NCI-H524 treated with DMSO at 0.1 percent for 48 hours (cell line): Measurements from ENCODE around the gene SND1.
A peak's percentile ranks its signal among the peaks of the same experiment; 100 is the strongest.

Source experiments
- DNase-seq: peaks from one replicate; lab custom pipeline; 2025; lab: John Stamatoyannopoulos, UW

Gene SND1

DNA sequence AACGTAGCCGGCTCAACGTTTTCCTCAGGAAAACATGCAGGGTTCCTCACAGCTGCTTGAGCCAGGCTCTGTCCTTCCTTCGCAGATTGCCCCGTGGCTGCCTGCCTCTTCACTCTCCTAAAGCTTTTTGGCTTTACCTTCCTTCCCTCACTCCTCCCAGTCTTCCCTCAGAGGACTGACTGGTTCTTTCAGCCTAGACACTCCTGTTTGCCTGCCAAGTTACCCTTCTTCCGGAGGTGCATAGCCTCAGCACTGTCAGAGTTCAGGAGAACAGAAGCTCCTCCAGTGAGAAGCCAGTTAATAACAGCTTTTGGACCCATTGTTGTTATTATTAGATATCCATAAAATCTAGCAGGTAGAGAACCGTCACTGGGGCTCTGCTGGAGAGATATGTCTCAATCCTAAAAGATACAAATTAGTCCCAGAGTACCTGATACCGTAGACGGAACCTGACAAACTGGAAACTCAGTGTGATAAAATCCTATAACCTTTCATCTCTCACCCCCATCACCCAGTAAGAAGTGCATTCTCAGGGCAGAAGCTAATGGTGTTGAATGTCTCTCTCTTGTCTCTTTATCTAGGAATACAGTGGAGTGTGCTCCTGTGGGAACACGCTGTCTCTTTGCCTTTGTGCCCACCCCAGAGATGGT is 79.6 kb downstream of the SND1 start:
- DNase-seq: no peak

GRCh38 chr7:127732306-127732705 is 80.3 kb downstream of the SND1 start:
- DNase-seq: no peak

DNA sequence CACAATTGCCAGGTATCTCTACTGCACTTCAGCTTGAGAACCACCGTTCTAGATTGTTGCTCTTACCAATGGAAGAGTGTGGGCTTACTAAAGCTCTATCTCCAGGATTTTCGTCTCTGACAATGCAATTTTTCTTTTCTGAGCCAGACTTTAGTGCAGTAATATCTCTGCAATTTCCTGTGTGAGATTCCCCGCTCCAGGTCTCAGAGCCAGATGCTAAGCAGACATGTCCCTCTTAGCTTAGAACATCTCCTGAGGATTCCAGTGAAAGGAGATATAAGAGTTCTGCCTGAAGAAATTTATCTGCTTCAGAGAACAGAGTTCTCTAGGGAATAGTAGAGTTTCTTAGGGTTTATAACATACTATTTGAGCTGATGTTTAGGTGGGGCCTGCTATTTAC is 82.0 kb downstream of the SND1 start:
- no peak for DNase-seq

GRCh38 chr7:127736511-127736910 is 84.5 kb downstream of the SND1 start:
- no peak for DNase-seq

DNA sequence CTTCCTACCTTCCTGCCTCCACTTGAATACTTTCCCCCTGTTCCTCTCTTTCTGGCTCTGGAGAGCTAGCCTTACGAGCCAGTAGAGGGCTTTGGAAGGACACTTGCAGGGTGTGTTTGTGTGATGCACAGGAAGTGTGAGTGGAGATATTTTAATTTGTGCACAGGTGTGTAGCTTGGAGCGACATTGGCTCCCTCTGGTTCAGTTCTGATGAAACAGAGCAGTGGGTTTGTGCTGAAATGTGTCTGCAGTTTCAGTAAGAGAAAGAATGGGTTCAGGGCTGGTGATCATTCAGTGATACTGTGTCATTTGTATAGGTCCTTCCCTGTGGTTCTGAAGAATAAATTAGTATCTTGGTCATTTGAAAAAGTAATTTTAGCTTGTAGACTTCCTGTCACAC is 86.9 kb downstream of the SND1 start:
- DNase-seq: no peak

GRCh38 chr7:127741764-127742375 is 89.9 kb downstream of the SND1 start:
- DNase-seq: no peak

- no peak for DNase-seq
Measured at GRCh38 chr7:127745445-127745844, 93.5 kb downstream of the SND1 start.

DNA sequence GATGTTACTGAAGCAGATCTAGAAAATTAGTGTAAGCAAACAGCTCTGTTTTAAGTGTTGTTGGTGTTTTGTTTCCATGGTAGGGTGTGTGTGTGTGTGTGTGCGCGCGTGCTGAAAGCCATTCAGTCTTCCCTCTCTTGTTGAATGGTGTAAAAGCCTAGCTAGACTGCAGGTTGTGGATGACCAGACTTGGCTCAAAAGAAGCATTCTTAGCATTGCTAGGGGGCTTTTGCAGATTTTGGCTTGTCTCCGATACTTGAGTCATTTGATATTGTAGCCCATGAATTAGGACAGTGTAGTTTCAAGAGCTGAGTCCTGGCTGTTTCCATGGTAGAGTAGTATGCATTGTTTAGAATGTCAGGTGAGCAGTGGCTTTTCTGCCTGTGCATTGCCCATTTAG is 99.1 kb downstream of the SND1 start:
- no peak for DNase-seq

DNA sequence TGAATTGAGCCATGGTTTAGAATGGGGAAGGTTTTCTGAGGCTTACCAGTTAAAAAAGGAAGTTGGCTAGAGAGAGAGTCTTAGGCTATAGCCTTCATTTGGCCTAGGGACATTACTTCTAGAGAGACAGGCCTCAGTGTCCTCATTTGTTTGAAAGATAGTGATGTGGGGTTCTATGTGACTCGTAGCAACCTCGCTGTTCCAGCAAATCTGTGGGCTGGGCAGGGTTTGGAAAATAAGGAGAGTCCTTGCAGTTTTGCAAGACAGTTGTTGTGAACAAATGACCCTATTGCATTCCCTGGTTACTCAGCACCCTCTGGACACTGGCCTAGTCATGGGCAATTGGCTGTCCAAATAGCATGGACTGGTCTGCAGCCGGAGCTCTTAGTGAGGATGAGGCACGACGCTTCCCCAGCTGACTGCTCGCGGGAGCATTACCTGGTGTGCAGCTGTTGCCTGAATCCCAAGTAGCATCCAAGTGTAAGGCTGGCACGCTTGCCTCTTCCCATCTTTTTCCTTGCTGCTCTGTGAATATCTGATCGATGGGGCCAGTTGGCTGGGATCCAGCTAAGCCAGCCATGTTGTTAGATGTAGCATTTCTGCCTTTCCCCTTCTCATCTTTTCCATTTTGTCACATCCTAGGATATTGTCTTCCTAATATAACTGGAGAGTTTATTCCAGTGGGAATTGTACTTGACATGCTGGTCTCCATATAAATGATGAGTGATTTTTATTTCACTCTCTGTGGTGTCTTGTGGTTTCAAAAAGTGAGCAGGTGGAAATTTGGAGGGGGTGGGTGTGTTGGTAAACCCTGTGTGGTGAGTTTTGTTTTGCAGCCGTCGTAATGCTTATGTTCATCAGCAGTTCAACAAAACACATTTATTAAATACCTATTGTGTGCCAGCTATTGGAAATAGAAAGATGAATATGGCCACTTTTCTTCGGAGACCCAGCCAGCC is 99.8 kb downstream of the SND1 start:
- DNase-seq: peak; percentile 18

GRCh38 chr7:127752829-127753228 is 100.8 kb downstream of the SND1 start:
- DNase-seq: no peak

DNA sequence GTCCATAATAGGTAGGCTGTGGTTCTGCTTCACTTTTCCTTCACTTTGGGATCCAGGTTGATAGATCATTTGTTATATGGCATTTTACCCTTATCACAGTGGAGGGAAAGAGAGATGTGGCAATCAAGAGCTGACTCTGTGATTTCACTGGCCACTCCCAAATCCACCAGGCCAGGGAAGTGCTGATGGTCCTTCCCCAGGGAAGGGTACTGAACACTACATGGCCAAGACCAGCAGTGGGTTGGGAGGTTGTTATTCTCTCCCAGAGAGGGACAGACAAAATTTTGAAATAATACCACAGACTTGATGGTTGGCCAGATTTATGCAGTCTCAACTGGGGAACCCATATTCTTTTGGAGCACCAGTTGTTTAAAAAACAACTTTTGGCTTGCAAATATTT is 102.5 kb downstream of the SND1 start:
- DNase-seq: no peak

GRCh38 chr7:127755521-127755920 is 103.5 kb downstream of the SND1 start:
- DNase-seq: no peak

- no peak for DNase-seq
Measured at GRCh38 chr7:127755965-127756364, 104.0 kb downstream of the SND1 start.

DNA sequence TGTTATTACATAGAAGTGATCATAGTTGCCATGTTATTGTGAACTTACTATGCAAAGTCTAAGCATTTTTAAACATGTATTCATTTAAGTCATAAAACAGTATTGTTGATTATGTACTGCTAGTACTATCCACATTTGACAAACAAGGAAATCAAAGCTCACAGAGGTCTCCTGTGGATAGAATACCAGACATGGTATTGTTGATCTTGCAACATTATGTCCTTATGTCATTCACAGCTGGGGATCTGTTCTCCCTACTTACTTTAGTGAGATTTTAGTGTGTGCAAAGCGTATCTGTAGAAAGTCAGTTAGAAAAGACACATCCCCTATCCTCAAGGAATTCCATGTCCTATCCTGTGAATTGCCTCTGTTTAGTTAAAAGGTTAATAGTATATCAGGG is 106.1 kb downstream of the SND1 start:
- DNase-seq: no peak

DNA sequence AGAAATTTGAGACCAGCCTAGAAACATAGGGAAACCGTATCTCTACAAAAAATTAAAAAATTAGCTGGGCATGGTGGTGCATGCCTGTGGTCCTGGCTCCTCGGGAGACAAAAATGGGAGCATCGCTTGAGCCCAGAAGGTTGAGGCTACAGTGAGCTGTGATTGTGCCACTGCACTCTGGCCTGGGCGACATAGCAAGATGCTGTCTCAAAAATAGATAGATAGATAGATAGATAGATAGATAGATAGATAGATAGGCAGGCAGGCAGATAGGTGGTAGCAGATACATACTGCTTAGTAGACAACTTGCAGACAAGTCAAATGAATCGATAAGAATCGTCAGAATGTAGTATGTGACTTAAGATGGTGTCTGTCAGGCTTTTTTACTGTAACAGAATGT is 106.9 kb downstream of the SND1 start:
- no peak for DNase-seq

DNA sequence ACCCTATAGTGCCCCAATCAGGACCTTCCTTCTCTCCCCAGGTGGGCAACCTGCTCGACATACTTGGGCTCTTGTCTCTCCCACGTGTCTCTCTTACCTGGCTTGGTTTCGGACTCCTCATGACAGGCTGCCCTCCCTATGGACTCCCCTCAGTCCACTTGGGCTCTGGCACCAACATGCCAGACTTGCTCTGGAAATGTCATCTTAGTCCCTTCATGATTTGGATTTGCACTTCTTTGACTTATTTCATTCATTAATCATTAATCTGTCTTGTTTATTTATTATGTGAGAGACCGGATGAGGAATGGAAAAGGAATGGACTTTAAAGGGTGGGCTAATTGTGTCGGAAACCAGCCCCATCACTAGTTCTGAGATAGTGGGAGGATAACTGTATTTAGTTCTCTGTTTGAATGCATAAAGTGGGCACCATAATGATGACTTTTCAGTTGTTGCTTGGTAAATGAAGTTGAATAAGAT is 108.0 kb downstream of the SND1 start:
- DNase-seq: no peak

DNA sequence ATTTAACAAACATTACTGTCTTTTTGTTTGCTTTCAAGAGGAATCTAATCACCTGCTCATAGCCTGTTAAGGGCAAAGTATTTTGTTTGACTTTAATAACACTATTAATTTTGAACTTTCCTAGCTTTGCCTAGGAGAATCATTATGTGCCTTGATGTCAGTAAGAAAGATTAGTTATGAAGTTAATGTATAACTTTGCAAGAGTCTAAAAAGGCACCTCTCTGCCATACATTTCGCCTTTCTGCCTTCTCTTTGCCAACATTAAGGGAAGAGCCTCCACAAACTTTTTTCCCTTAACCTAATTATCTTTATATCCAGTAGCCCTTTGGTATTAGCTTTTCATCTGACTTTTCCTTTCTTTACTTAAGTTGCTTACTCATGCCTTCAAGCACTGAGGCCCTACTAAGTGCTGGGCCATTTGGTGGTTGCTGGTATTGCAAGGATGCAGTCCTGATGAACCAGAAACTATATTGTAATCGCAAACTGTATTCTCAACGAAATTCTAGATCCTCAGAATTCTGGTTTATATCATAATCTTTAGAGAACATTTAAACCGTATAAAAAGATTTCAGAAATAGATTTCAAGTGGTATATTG is 108.5 kb downstream of the SND1 start:
- DNase-seq: no peak

DNA sequence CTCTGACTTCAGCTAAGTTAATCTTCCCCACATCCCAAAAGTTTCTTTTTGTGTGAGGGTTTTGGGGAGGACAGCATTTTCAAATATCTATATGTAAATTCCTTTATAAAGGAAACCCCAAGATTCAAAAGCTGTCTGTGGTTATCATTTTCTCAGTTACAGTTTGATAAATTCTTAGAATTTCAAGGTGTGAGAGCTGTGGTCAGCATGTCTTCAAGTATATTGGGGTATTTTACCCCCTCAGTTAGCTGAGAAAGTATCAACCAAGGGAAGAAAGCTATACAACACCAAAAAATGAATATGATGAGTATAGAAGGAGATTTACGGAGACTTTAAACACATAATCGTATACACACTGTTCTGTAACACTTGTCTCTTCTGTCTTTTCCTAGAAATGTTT is 109.2 kb downstream of the SND1 start:
- DNase-seq: no peak

GRCh38 chr7:127764681-127765080 is 112.7 kb downstream of the SND1 start:
- no peak for DNase-seq

DNA sequence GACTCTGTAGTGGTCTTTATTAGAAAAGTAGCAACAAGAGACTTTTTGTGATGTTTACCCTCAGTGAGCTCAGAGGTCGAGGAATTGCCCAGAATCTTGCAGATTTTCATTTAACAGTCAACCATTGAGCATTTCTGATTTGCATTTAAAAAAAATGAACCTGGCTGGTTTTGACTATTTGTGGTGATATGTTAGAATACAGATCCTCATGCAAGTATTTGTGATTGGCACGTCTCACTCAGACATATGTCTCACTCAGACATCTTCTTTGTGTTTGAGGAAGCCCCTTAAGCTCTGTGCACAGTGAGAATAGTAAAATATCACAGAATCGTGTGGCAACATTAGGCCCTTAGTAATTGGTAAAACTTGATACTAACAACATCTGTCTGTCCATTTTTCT is 113.2 kb downstream of the SND1 start:
- no peak for DNase-seq

GRCh38 chr7:127766831-127767459 is 115.0 kb downstream of the SND1 start:
- DNase-seq: no peak

GRCh38 chr7:127768241-127768640 is 116.2 kb downstream of the SND1 start:
- DNase-seq: no peak
